Panc1 (cell line): ENCODE results near the gene C12orf76.

Source experiments
- CTCF ChIP-seq: fragments of 450-650 bp; IDR thresholded peaks from 2 replicates; pipeline ENCODE4 v1.5.1; 2017; ENCODE audit warnings: mild to moderate bottlenecking
- POLR2AphosphoS5 ChIP-seq: IDR thresholded peaks from 2 replicates; pipeline ENCODE4 v1.6.1; 2012; ENCODE audit warnings: mild to moderate bottlenecking, low read depth, low read length, moderate library complexity
- SIN3A ChIP-seq: IDR thresholded peaks from 2 replicates; pipeline ENCODE4 v1.6.1; 2012; ENCODE audit warnings: low read depth, mild to moderate bottlenecking, low read length, moderate library complexity, borderline replicate concordance; ENCODE audit not compliant: insufficient read depth
- TCF7L2 ChIP-seq: IDR thresholded peaks from 2 replicates; pipeline ENCODE4 v1.6.1; 2011; ENCODE audit warnings: mild to moderate bottlenecking, low read depth, low read length, inconsistent platforms
- TF ChIP-seq, protein P1 (sequence below), 2 experiments: IDR thresholded peaks; 2 replicates each; pipeline ENCODE4 v1.6.1; 2011 to 2012; ENCODE audit warnings: low read depth in 2 of 2, control low read depth in 1 of 2, low read length in 1 of 2, mild to moderate bottlenecking in 1 of 2, moderate library complexity in 1 of 2; ENCODE audit not compliant: insufficient read depth in 1 of 2

DNA sequence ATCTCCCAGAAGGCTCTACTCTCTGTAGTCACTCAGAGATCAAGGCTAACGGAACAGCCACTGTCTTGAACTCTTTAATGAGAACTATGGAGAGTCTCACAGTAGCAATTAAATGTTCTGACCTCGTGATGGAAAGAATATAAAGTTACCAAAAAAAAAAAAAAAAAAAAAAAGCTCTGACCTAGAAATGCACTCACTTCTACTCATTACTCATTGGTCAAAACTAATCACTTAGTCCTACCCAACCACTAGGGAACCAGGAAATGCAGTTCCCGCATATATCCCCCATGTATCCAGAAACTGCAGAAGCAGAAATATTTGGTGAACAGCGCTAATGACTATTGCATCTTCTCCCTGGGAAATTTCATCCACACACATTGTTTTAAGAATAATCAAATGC, 29.5 kb upstream of the C12orf76 start:
- TF ChIP-seq CTCF (no peak), POLR2AphosphoS5 (no peak), TCF7L2 (no peak), SIN3A (no peak)
- TF ChIP-seq, protein P1, sequence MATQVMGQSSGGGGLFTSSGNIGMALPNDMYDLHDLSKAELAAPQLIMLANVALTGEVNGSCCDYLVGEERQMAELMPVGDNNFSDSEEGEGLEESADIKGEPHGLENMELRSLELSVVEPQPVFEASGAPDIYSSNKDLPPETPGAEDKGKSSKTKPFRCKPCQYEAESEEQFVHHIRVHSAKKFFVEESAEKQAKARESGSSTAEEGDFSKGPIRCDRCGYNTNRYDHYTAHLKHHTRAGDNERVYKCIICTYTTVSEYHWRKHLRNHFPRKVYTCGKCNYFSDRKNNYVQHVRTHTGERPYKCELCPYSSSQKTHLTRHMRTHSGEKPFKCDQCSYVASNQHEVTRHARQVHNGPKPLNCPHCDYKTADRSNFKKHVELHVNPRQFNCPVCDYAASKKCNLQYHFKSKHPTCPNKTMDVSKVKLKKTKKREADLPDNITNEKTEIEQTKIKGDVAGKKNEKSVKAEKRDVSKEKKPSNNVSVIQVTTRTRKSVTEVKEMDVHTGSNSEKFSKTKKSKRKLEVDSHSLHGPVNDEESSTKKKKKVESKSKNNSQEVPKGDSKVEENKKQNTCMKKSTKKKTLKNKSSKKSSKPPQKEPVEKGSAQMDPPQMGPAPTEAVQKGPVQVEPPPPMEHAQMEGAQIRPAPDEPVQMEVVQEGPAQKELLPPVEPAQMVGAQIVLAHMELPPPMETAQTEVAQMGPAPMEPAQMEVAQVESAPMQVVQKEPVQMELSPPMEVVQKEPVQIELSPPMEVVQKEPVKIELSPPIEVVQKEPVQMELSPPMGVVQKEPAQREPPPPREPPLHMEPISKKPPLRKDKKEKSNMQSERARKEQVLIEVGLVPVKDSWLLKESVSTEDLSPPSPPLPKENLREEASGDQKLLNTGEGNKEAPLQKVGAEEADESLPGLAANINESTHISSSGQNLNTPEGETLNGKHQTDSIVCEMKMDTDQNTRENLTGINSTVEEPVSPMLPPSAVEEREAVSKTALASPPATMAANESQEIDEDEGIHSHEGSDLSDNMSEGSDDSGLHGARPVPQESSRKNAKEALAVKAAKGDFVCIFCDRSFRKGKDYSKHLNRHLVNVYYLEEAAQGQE (IDR thresholded peaks at IDR 0.05; ENCODE audit: insufficient read depth in 1 of 2, low read depth in 2 of 2, low read length in 1 of 2), result no peak
